HepG2 (cell line): ENCODE measurements around the gene CFAP99. TPM values are rescaled to one million over a fixed set of nuclear protein-coding genes. Genes with fewer than 3 reads are reported as not detected.
A peak's percentile ranks its signal among the peaks of the same experiment; 100 is the strongest.

ENCODE experiments used
- CCAR2 ChIP-seq: fragments of 200-400 bp; formaldehyde crosslinking; optimal IDR thresholded peaks from 2 replicates; pipeline ENCODE3; 2018; ENCODE audit warnings: low read depth, mild to moderate bottlenecking, low read length, moderate library complexity
- FOXK2 ChIP-seq: fragments of 450-650 bp; IDR thresholded peaks from 2 replicates; pipeline ENCODE4 v1.6.1; 2016
- KMT2A ChIP-seq: sonication (generic); formaldehyde crosslinking; IDR thresholded peaks from 2 replicates; pipeline ENCODE4 v1.4.0; 2020; ENCODE audit warnings: missing genetic modification reagents
- MEIS1 ChIP-seq: sonication (generic); formaldehyde crosslinking; IDR thresholded peaks from 2 replicates; pipeline ENCODE4 v1.9.0; 2021; ENCODE audit warnings: mild to moderate bottlenecking, missing genetic modification reagents, moderate library complexity, borderline replicate concordance
- NBN ChIP-seq: fragments of 450-650 bp; conservative IDR thresholded peaks from 2 replicates; pipeline ENCODE4 v1.6.1; 2017
- NCOA1 ChIP-seq: sonication (generic); formaldehyde crosslinking; IDR thresholded peaks from 2 replicates; pipeline ENCODE4 v1.9.0; 2021; ENCODE audit warnings: missing genetic modification reagents
- SALL1 ChIP-seq: sonication (generic); formaldehyde crosslinking; IDR thresholded peaks from 2 replicates; pipeline ENCODE4 v1.8.0; 2022; ENCODE audit warnings: mild to moderate bottlenecking, missing genetic modification reagents
- TBL1XR1 ChIP-seq: fragments of 150-350 bp; IDR thresholded peaks from 2 replicates; pipeline ENCODE4 v1.6.1; 2014; ENCODE audit warnings: borderline replicate concordance, low read length; ENCODE audit not compliant: partially characterized antibody
- TFDP1 ChIP-seq: IDR thresholded peaks from 2 replicates; pipeline ENCODE4 v1.6.1; 2016; ENCODE audit warnings: missing compliant biosample characterization, missing genetic modification reagents, borderline replicate concordance
- TOPORS ChIP-seq: sonication (generic); formaldehyde crosslinking; IDR thresholded peaks from 2 replicates; pipeline ENCODE4 v1.8.0; 2023; ENCODE audit warnings: mild to moderate bottlenecking, missing genetic modification reagents
- TSC22D2 ChIP-seq: sonication (generic); formaldehyde crosslinking; IDR thresholded peaks from 2 replicates; pipeline ENCODE4 v1.5.1; 2020; ENCODE audit warnings: missing genetic modification reagents, mild to moderate bottlenecking, borderline replicate concordance
- YEATS4 ChIP-seq: sonication (generic); formaldehyde crosslinking; IDR thresholded peaks from 2 replicates; pipeline ENCODE4 v1.4.0; 2020; ENCODE audit warnings: missing genetic modification reagents, borderline replicate concordance
- ZEB1 ChIP-seq: IDR thresholded peaks from 2 replicates; pipeline ENCODE4 v1.6.1; 2012; ENCODE audit warnings: mild to moderate bottlenecking, low read depth, inconsistent platforms; ENCODE audit not compliant: insufficient replicate concordance
- ZFP62 ChIP-seq: sonication (generic); formaldehyde crosslinking; IDR thresholded peaks from 2 replicates; pipeline ENCODE4 v1.4.0; 2020; ENCODE audit warnings: missing genetic modification reagents
- ZFYVE20 ChIP-seq: sonication (generic); formaldehyde crosslinking; IDR thresholded peaks from 2 replicates; pipeline ENCODE4 v1.8.0; 2023; ENCODE audit warnings: low read depth, mild to moderate bottlenecking, moderate library complexity, missing genetic modification reagents, borderline replicate concordance
- ZNF318 ChIP-seq: sonication (generic); formaldehyde crosslinking; IDR thresholded peaks from 2 replicates; pipeline ENCODE4 v1.4.0; 2020; ENCODE audit warnings: mild to moderate bottlenecking, missing genetic modification reagents
- ZNF512 ChIP-seq: sonication (generic); formaldehyde crosslinking; IDR thresholded peaks from 2 replicates; pipeline ENCODE4 v1.4.0; 2020; ENCODE audit warnings: mild to moderate bottlenecking, missing genetic modification reagents
- ZNF720 ChIP-seq: sonication (generic); formaldehyde crosslinking; IDR thresholded peaks from 2 replicates; pipeline ENCODE4 v1.4.0; 2020; ENCODE audit warnings: missing genetic modification reagents
- polyA plus RNA-seq, 8 experiments: library from polyadenylated mRNA; depleted of rRNA in 3 of 8; stranded (reverse) in 7 of 8; unstranded in 1 of 8; fragments of >200 nt; fragmentation: Illumina TruSeq in 4 of 8; extraction: Trizol in 4 of 8; gene quantifications; 2 replicates each; pipeline versions ENCODE4 v1.2.1 to v1.2.3, GENCODE V29; 2011 to 2016; ENCODE audit warnings: low read depth in 4 of 8, missing spikeins in 1 of 8, mixed read lengths in 1 of 8; ENCODE audit not compliant: insufficient read depth in 1 of 8
- total RNA-seq, 5 experiments: library from RNA; depleted of rRNA; stranded (reverse); fragments of >200 nt; fragmentation: Illumina TruSeq; extraction: Trizol; gene quantifications; 2 replicates each; pipeline ENCODE4 v1.2.3, GENCODE V29; 2016; ENCODE audit warnings: low read depth in 1 of 5

The CFAP99 gene
- total and polyA plus RNA-seq, 2 of the 13 experiments (the other 11 are each of a cell fraction or from before 2014, with no cell fraction given), result not detected

GRCh38 chr4:2418650-2419571, at the start of gene CFAP99 (continued):
- 0 out of 2 replicates have a peak, but pooled peaks have one; percentile 25 for TF ChIP-seq YEATS4 (CRISPR knock-in tag)
- no peak for TF ChIP-seq NCOA1
- no peak for TF ChIP-seq NBN
- no peak for TF ChIP-seq ZFYVE20 (CRISPR knock-in tag)
- no peak for TF ChIP-seq TBL1XR1
- peak; percentile 25; the same call in 1 of the 2 replicates for TF ChIP-seq SALL1
- TF ChIP-seq KMT2A, result no peak
- no peak for TF ChIP-seq ZFP62 (CRISPR knock-in tag)
- no peak for TF ChIP-seq ZEB1
- TF ChIP-seq FOXK2, result no peak
- no peak for TF ChIP-seq ZNF318
- no peak for TF ChIP-seq ZNF512 (CRISPR knock-in tag)
- no peak for TF ChIP-seq TOPORS (CRISPR knock-in tag)
- TF ChIP-seq CCAR2, result no peak
- no peak for TF ChIP-seq ZNF720 (CRISPR knock-in tag)
- TF ChIP-seq TSC22D2 (CRISPR knock-in tag), result no peak
- TF ChIP-seq TFDP1 (CRISPR knock-in tag), result peak; percentile 74; the same call in 1 of the 2 replicates
- no peak for TF ChIP-seq MEIS1 (CRISPR knock-in tag)
